HUES6 (cell line): ENCODE measurements around the gene LDAH.

Experiments used
- H3K27ac ChIP-seq: 2 replicates; pipeline ENCODE4 v1.7.0; 2013; ENCODE audit warnings: low read depth, mild to moderate bottlenecking, low read length, inconsistent platforms
- H3K27me3 ChIP-seq: 2 replicates; pipeline ENCODE4 v1.6.1; 2013; ENCODE audit warnings: low read length; ENCODE audit not compliant: control insufficient read depth, insufficient read depth
- H3K36me3 ChIP-seq: 2 replicates; pipeline ENCODE4 v1.6.1; 2013; ENCODE audit warnings: low read length; ENCODE audit not compliant: control insufficient read depth, insufficient read depth
- H3K4me1 ChIP-seq: 2 replicates; pipeline ENCODE4 v1.6.1; 2013; ENCODE audit warnings: low read length; ENCODE audit not compliant: control insufficient read depth, insufficient read depth
- H3K4me3 ChIP-seq: 2 replicates; pipeline ENCODE4 v1.5.1; 2013; ENCODE audit warnings: low read depth, low read length
- H3K9ac ChIP-seq: one replicate; pipeline ENCODE4 v1.6.1; 2013; ENCODE audit warnings: mild to moderate bottlenecking, low read length
- H3K9me3 ChIP-seq: 2 replicates; pipeline ENCODE4 v1.6.1; 2013; ENCODE audit warnings: low read depth, low read length; ENCODE audit not compliant: control insufficient read depth, insufficient read depth

The LDAH gene

DNA sequence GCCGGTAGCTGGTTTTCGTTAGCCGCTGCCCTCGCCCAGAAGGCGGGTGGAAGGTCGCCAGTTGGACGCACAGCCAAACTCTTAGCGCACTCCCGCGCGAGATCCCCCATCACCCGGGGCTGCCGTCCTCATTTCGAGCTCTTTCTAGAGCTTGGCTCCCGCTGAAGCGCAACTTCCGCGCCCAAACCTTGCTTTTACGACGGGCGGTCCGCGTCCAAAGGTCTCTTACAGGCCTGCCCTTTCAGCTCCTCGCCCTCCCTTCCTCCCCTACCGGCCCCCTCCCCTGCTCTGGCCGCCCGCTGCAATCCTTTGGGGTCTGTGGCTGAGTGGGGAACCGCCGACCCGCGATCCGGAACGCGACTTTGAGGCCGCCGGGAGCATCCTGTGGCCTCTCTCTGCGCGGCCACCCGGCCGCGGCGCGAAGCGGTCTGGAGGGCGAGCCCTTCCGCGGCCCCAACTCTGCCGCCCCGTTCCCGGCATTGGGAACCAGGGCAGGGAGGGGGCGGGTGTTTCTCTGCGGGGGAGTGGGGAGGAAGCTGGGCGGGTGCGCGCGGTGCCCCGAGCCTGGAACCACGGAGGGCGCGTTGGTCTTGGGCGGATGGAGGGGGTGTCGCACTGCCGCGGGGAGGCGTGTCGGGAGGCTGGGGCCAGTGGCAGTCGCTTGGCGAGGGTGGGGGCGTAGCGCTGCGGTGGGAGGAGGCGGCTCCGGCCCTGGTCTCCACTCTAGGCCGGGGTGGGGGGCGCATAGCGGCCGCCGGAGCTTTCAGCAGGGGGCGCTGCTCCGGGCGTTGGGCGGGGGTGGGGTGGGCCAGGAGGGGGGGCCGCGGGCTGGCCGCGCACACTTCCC lies 156.4 kb downstream of the LDAH start, which contains the start of gene GDF7:
GDF7 (plus strand) TSS at position 841 of the 847 bp plus-strand sequence. CDS start 96 bp downstream, outside the sequence.
- Histone ChIP-seq H3K9me3 (no peaks in the 10 kb centered on the region), H3K4me1 (peaks cover 10% of the 10 kb centered on the region), H3K36me3 (no peaks in the 10 kb centered on the region), H3K9ac (no peak within 1 kb of the TSS), H3K27me3 (peaks cover 96% of the 10 kb centered on the region), H3K27ac (no peak within 1 kb of the TSS), H3K4me3 (peak within 1 kb of the TSS; percentile 70)

- peaks cover 10% of the 10 kb centered on the region for H3K4me1 ChIP-seq
- no peaks in the 10 kb centered on the region for H3K36me3 ChIP-seq
- peaks cover 90% of the 10 kb centered on the region for H3K27me3 ChIP-seq
- H3K27ac ChIP-seq = no peak overlapping the region
- H3K9ac ChIP-seq = no peak overlapping the region
- H3K4me3 ChIP-seq = peak overlapping the region; percentile 68
- no peaks in the 10 kb centered on the region for H3K9me3 ChIP-seq
These were observed 156.9 kb downstream of the LDAH start for GRCh38 chr2:20666005-20666303.

GRCh38 chr2:20665243-20666004 lies 157.5 kb downstream of the LDAH start:
- Histone ChIP-seq H3K27me3 (peaks cover 85% of the 10 kb centered on the region), H3K36me3 (no peaks in the 10 kb centered on the region), H3K4me3 (peak overlapping the region; percentile 68), H3K4me1 (peaks cover 10% of the 10 kb centered on the region), H3K27ac (no peak overlapping the region), H3K9ac (no peak overlapping the region), H3K9me3 (no peaks in the 10 kb centered on the region)

- peaks cover 10% of the 10 kb centered on the region for H3K4me1 ChIP-seq
- H3K4me3 ChIP-seq = peak overlapping the region; percentile 68
- H3K27ac ChIP-seq = no peak overlapping the region
- no peak overlapping the region for H3K9ac ChIP-seq
- peaks cover 77% of the 10 kb centered on the region for H3K27me3 ChIP-seq
- H3K36me3 ChIP-seq = no peaks in the 10 kb centered on the region
- no peaks in the 10 kb centered on the region for H3K9me3 ChIP-seq
These were observed 158.3 kb downstream of the LDAH start for GRCh38 chr2:20664431-20665242.

GRCh38 chr2:20664071-20664390 lies 158.9 kb downstream of the LDAH start:
- Histone ChIP-seq H3K4me1 (peaks cover 10% of the 10 kb centered on the region), H3K9me3 (no peaks in the 10 kb centered on the region), H3K4me3 (no peak overlapping the region), H3K27me3 (peaks cover 71% of the 10 kb centered on the region), H3K27ac (no peak overlapping the region), H3K36me3 (no peaks in the 10 kb centered on the region), H3K9ac (no peak overlapping the region)

DNA sequence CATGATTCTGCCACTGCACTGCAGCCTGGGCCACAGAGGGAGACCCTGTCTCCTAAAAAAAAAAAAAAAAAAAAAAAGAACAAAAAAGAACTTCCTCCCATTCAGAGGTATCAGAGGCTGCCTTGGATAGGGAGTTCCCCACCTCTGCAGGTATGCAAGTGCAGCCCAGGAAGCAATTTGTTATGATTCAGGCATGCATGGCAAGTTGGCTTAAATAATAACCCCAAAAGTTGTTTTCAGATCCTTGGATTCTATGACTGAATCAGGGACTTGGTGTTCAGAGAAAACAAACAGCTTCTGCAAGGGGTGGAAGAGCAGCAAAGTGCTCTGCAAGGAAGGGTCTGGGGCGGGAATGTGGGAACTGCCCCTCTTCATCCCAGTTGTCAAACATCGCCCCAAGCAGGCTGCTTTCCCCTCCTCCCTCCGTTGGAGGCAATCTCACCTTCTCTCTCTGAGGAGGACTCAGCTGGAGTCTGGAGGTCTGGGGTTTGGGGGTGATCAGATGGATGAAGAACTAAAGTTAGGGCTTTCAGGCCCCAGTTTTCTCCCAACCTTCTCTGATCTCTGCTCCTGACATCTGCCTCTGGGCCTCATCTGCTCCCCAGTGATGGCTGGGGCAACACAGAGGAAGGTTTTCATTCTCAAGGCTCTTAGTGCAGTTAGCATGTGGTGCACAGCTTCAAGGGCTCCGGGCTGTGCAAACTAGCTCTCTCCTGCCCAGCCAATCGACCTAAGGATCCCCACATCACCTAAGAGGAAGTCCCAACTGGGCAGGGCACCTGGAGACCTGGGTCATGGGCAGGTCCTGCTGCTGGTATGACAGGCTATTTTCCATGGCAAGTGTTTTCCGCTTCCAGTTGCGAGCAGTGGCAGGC lies 159.5 kb downstream of the LDAH start:
- Histone ChIP-seq H3K36me3 (no peaks in the 10 kb centered on the region), H3K9ac (no peak overlapping the region), H3K9me3 (no peaks in the 10 kb centered on the region), H3K4me3 (no peak overlapping the region), H3K4me1 (peaks cover 10% of the 10 kb centered on the region), H3K27ac (no peak overlapping the region), H3K27me3 (peaks cover 65% of the 10 kb centered on the region)

DNA sequence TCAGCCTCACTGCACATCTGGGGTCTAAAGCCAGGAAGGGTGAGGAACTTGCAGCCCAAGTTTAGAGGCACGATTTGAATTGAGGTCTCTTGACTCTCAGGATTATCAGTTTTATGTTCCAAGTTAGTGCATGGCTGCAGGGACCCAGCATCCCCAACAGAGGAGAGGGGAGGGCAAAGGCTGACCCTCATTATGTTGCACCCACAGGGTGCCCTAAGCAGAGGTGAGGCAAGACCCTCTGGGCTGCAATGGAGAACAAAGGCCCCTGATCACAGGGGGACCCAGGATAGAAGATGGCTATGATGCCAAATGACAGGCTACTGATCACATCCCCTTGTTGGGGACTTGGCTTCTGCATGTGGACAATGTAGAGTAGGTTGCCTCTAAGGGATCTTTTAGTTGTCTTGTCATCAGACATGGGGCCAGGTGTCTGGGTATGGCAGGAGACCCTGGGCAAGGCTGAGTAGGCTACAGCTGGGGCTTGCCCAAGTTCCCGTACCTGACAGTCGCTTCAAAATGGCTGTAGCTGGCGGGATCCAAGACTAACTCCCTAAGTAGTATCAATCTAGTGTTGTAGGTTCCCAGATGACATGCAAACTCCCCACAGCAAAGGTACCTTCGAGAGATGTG lies 160.5 kb downstream of the LDAH start:
- Histone ChIP-seq H3K4me1 (peaks cover 12% of the 10 kb centered on the region), H3K4me3 (no peak overlapping the region), H3K9ac (no peak overlapping the region), H3K36me3 (no peaks in the 10 kb centered on the region), H3K9me3 (no peaks in the 10 kb centered on the region), H3K27me3 (peaks cover 55% of the 10 kb centered on the region), H3K27ac (no peak overlapping the region)

- H3K36me3 ChIP-seq = no peaks in the 10 kb centered on the region
- no peak overlapping the region for H3K9ac ChIP-seq
- no peak overlapping the region for H3K4me3 ChIP-seq
- no peaks in the 10 kb centered on the region for H3K9me3 ChIP-seq
- H3K27me3 ChIP-seq = peaks cover 51% of the 10 kb centered on the region
- H3K27ac ChIP-seq = no peak overlapping the region
- H3K4me1 ChIP-seq = peaks cover 15% of the 10 kb centered on the region
These were observed 161.2 kb downstream of the LDAH start for GRCh38 chr2:20661421-20662307.

- Histone ChIP-seq H3K4me3 (no peak overlapping the region), H3K9ac (no peak overlapping the region), H3K27me3 (peaks cover 42% of the 10 kb centered on the region), H3K4me1 (peaks cover 20% of the 10 kb centered on the region), H3K27ac (no peak overlapping the region), H3K9me3 (no peaks in the 10 kb centered on the region), H3K36me3 (no peaks in the 10 kb centered on the region)
These were observed 162.1 kb downstream of the LDAH start for GRCh38 chr2:20660506-20661420.
